Peyer's patch (tissue), 4 donors: ENCODE data around the gene GNL3. TPM values are rescaled to one million over a fixed set of nuclear protein-coding genes. Genes with fewer than 3 reads are reported as not detected.

Source experiments
- DNase-seq, 3 donors: peaks; one replicate each; pipeline ENCODE4 v3.0.0-alpha.2; 2017 to 2019
- H3K27ac ChIP-seq, 4 donors: fragments of 200-600 bp; sonication (generic); one replicate each; pipeline ENCODE4 v1.5.1; 2016 to 2019
- H3K27me3 ChIP-seq, 2 donors: fragments of 200-600 bp; sonication (generic); one replicate each; pipeline ENCODE4 v1.5.1; 2019
- H3K36me3 ChIP-seq, 3 donors: fragments of 200-600 bp; sonication (generic); one replicate each; pipeline ENCODE4 v1.5.1; 2016 to 2019
- H3K4me1 ChIP-seq, 4 donors: fragments of 200-600 bp; sonication (generic); one replicate each; pipeline ENCODE4 v1.5.1; 2016 to 2019
- H3K4me3 ChIP-seq, 4 donors: fragments of 200-600 bp; sonication (generic); 1 replicate in 3 of 4; 2 replicates in 1 of 4; pipeline ENCODE4 v1.5.1; 2016 to 2019; ENCODE audit warnings: mild to moderate bottlenecking in 1 of 4
- H3K9me3 ChIP-seq, 4 donors: fragments of 200-600 bp; sonication (generic); one replicate each; pipeline ENCODE4 v1.5.1; 2016 to 2019; ENCODE audit warnings: mild to moderate bottlenecking in 1 of 4
- CTCF ChIP-seq, 6 experiments: fragments of 450-650 bp in 4 of 6; fragments of 200-600 bp in 2 of 6; sonication (generic) in 1 of 6; IDR thresholded peaks; one replicate each; pipeline ENCODE4 v1.5.1; 2017 to 2019; ENCODE audit warnings: antibody characterized with exemption in 6 of 6, mild to moderate bottlenecking in 3 of 6, moderate library complexity in 1 of 6
- POLR2A ChIP-seq, 2 donors: fragments of 450-650 bp; IDR thresholded peaks; one replicate each; pipeline ENCODE4 v1.5.1; 2017; ENCODE audit warnings: antibody characterized with exemption in 2 of 2, mild to moderate bottlenecking in 2 of 2, moderate library complexity in 2 of 2
- total RNA-seq, 4 donors: library from RNA; depleted of rRNA; stranded (reverse); fragments of >200 nt; gene quantifications; one replicate each; pipeline ENCODE4 v1.1.0, GENCODE V29; 2016

The GNL3 gene
- total RNA-seq, 4 donors from 2014 or later, result 21.5 to 249 (median 48.6) TPM

- Histone ChIP-seq H3K27me3 (no peaks in the 10 kb centered on the region), H3K9me3 (no peaks in the 10 kb centered on the region), H3K4me3 (peak overlapping the region; percentile 70 to 97 (median 80)), H3K27ac (peak overlapping the region; percentile 96 to 100 (median 98)), H3K36me3 (peaks cover 0 to 36% (median 0%) of the 10 kb centered on the region in 3 donors), H3K4me1 (peaks cover 0 to 32% (median 2%) of the 10 kb centered on the region in 4 donors)
- DNase-seq, result peak; percentile 71 to 92 (median 91)
- TF ChIP-seq POLR2A (IDR thresholded peaks at IDR 0.05) (peak in 1 of 2 donors; percentile 45), CTCF (IDR thresholded peaks at IDR 0.05) (peak in 1 of 6 experiments; percentile 20)
Measured at GRCh38 chr3:52685285-52685708, 535 bp upstream of the GNL3 start.

GRCh38 chr3:52688266-52688665 is 2.4 kb downstream of the GNL3 start:
- no peak for TF ChIP-seq POLR2A (IDR thresholded peaks at IDR 0.05)
- no peak for TF ChIP-seq CTCF (IDR thresholded peaks at IDR 0.05)
- Histone ChIP-seq H3K4me1 (peaks cover 0 to 24% (median 2%) of the 10 kb centered on the region in 4 donors), H3K27ac (no peak overlapping the region), H3K4me3 (no peak overlapping the region), H3K9me3 (no peaks in the 10 kb centered on the region), H3K36me3 (peaks cover 0 to 60% (median 0%) of the 10 kb centered on the region in 3 donors), H3K27me3 (no peaks in the 10 kb centered on the region)
- DNase-seq, result no peak

- no peak overlapping the region for H3K27ac ChIP-seq
- peaks cover 0 to 15% (median 2%) of the 10 kb centered on the region in 4 donors for H3K4me1 ChIP-seq
- H3K9me3 ChIP-seq, result no peaks in the 10 kb centered on the region
- no peak overlapping the region for H3K4me3 ChIP-seq
- no peaks in the 10 kb centered on the region for H3K27me3 ChIP-seq
- no peak for TF ChIP-seq CTCF (IDR thresholded peaks at IDR 0.05)
- TF ChIP-seq POLR2A (IDR thresholded peaks at IDR 0.05), result no peak
- no peak for DNase-seq
- H3K36me3 ChIP-seq, result peaks cover 0 to 69% (median 0%) of the 10 kb centered on the region in 3 donors
Measured at GRCh38 chr3:52689151-52689550, 3.3 kb downstream of the GNL3 start.

GRCh38 chr3:52690560-52690959 is 4.7 kb downstream of the GNL3 start:
- no peaks in the 10 kb centered on the region for H3K27me3 ChIP-seq
- H3K9me3 ChIP-seq, result no peaks in the 10 kb centered on the region
- DNase-seq, result no peak
- H3K27ac ChIP-seq, result no peak overlapping the region
- H3K36me3 ChIP-seq, result peaks cover 0 to 83% (median 0%) of the 10 kb centered on the region in 3 donors
- no peak overlapping the region for H3K4me3 ChIP-seq
- no peak for TF ChIP-seq POLR2A (IDR thresholded peaks at IDR 0.05)
- no peak for TF ChIP-seq CTCF (IDR thresholded peaks at IDR 0.05)
- H3K4me1 ChIP-seq, result peaks cover 0 to 8% (median 2%) of the 10 kb centered on the region in 4 donors

GRCh38 chr3:52693071-52693470 is 7.2 kb downstream of the GNL3 start:
- no peaks in the 10 kb centered on the region for H3K9me3 ChIP-seq
- H3K27ac ChIP-seq, result no peak overlapping the region
- H3K4me3 ChIP-seq, result no peak overlapping the region
- TF ChIP-seq CTCF (IDR thresholded peaks at IDR 0.05) (no peak), POLR2A (IDR thresholded peaks at IDR 0.05) (no peak)
- DNase-seq, result no peak
- H3K27me3 ChIP-seq, result no peaks in the 10 kb centered on the region
- H3K36me3 ChIP-seq, result peaks cover 0 to 100% (median 7%) of the 10 kb centered on the region in 3 donors
- H3K4me1 ChIP-seq, result no peaks in the 10 kb centered on the region
